Measurements from ENCODE around the gene CDYL.

CDYL gene

DNA sequence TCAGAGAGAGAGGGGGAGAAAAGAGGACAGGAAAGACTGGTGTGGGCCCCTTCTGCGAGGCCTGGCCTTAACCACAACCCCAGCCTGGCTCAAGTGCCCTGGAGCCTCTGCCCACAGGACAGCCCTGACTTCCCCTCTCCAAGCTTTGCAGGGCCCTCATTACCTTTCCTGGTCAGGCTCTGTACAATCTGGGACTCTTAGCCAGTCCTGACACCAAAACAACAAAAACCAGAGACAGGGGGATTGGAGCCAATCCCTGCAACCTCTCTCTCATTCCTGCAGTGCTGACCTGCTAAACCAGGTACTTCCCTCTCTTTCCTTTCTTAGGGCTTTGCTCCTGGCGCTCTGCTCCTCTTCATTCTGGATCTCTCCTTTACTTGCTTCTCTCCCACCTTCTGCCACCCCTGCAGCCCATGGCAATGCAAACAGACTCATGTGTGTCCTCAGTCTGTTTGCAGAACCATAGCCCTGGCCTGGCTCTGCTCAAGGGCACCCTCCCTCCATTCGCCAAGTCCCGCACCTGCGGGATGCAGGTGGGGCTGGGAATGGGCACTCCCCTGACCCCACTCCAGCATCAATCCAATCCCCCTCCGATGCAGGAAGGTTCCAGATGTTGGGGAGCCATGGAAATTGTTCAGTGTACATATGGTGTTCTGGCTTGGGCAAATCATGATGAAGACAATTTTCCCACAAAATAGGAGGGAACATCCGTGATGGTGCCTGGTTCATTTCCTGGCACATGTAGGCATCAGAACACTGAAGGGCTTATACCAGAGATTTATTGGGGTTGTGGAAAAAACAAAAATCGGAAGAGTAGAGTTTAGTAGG lies 189.6 kb downstream of the CDYL start:
- H3K27me3 ChIP-seq (ENCODE audit: control insufficient read depth, insufficient read depth, low read length) = no peaks in the 10 kb centered on the region
- no peak overlapping the region for H2AFZ ChIP-seq
- no peaks in the 10 kb centered on the region for H3K4me1 ChIP-seq
- H3K27ac ChIP-seq = no peak overlapping the region
- no peaks in the 10 kb centered on the region for H3K36me3 ChIP-seq (ENCODE audit: control insufficient read depth, insufficient read depth, low read length)
- TF ChIP-seq, protein P1, sequence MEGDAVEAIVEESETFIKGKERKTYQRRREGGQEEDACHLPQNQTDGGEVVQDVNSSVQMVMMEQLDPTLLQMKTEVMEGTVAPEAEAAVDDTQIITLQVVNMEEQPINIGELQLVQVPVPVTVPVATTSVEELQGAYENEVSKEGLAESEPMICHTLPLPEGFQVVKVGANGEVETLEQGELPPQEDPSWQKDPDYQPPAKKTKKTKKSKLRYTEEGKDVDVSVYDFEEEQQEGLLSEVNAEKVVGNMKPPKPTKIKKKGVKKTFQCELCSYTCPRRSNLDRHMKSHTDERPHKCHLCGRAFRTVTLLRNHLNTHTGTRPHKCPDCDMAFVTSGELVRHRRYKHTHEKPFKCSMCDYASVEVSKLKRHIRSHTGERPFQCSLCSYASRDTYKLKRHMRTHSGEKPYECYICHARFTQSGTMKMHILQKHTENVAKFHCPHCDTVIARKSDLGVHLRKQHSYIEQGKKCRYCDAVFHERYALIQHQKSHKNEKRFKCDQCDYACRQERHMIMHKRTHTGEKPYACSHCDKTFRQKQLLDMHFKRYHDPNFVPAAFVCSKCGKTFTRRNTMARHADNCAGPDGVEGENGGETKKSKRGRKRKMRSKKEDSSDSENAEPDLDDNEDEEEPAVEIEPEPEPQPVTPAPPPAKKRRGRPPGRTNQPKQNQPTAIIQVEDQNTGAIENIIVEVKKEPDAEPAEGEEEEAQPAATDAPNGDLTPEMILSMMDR (IDR thresholded peaks at IDR 0.05) = no peak
- H3K4me2 ChIP-seq (ENCODE audit: low read length) = no peak overlapping the region
- no peaks in the 10 kb centered on the region for H3K9me3 ChIP-seq (ENCODE audit: control insufficient read depth, low read length)
- H3K9ac ChIP-seq = no peak overlapping the region
- no peak overlapping the region for H3K4me3 ChIP-seq (ENCODE audit: low read depth, low read length)
- H3K79me2 ChIP-seq = no peaks in the 10 kb centered on the region

DNA sequence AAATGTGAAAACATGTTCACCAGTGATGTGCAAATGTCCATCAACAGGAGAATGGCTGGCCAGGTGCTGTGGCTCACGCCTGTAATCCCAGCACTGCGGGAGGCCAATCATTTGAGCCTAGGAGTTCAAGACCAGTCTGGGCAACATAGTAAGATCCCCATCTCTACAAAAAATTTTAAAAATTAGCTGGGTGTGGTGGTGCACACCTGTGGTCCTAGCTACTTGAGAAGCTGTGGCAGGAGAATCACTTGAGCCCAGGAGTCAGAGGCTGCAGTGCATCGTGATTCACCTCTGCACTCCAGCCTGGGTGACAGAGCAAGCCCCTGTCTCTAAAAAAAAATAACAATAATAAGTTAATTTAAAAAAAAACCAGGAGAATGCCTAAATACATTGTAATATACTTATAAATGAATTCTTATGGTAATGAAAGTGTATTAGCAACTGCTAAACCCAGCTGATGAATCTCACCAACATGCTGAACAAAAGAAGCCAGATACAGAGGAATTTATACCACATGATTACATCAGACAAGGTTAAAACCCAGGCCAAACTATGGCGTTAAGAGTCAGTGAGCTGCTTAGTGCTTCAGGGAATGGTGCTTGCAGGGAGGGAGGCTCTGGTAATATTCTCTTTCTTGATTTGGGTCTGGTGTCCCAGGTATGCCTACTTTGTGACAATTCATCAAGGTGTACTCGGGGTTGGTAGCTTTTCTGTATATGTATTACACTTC lies 191.3 kb downstream of the CDYL start:
- H3K4me3 ChIP-seq (ENCODE audit: low read depth, low read length) = no peak overlapping the region
- H3K27ac ChIP-seq = no peak overlapping the region

DNA sequence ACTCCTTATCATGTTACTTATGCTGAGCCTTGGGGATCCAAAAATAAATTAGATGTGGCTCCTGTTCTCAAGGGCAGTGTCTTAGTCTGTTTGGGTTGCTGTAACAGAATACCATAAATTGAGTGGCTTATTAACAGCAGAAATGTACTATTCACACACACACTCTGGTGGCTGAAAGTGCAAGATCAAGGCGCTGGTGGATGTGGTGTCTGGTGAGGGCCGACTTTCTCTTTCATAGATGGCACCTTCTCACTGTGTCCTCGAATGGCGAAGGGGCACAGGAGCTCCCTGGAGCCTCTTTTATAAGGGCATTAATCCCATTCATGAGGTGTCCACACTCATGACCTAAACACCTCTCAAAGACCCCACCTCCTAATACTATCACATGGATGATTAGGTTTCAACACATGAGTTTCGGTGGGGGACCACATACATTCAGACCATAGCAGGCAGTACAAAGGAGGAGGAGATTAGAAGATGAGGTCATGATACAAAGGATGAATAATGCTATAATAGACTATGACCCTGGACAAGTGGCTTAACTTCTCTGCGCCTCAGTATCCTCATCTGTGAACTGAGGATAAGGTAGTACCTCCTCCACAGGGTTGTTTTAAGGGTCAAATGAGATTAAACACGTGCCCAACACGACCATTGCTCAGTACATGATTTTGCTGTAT lies 193.5 kb downstream of the CDYL start:
- TF ChIP-seq, protein P1 (IDR thresholded peaks at IDR 0.05) = no peak
- Histone ChIP-seq H3K9ac (no peak overlapping the region), H3K27me3 (ENCODE audit: control insufficient read depth, insufficient read depth, low read length) (no peaks in the 10 kb centered on the region), H3K36me3 (ENCODE audit: control insufficient read depth, insufficient read depth, low read length) (no peaks in the 10 kb centered on the region), H3K79me2 (no peaks in the 10 kb centered on the region), H3K9me3 (ENCODE audit: control insufficient read depth, low read length) (no peaks in the 10 kb centered on the region), H2AFZ (no peak overlapping the region), H3K4me2 (ENCODE audit: low read length) (no peak overlapping the region), H3K4me1 (peaks cover 8% of the 10 kb centered on the region), H3K4me3 (ENCODE audit: low read depth, low read length) (no peak overlapping the region), H3K27ac (no peak overlapping the region)

More for the DNA sequence above, 191.3 kb downstream of the CDYL start:
- Histone ChIP-seq H3K79me2 (no peaks in the 10 kb centered on the region), H3K4me1 (no peaks in the 10 kb centered on the region), H3K4me2 (ENCODE audit: low read length) (no peak overlapping the region), H3K9ac (no peak overlapping the region), H3K36me3 (ENCODE audit: control insufficient read depth, insufficient read depth, low read length) (no peaks in the 10 kb centered on the region), H3K27me3 (ENCODE audit: control insufficient read depth, insufficient read depth, low read length) (no peaks in the 10 kb centered on the region), H3K9me3 (ENCODE audit: control insufficient read depth, low read length) (no peaks in the 10 kb centered on the region), H2AFZ (no peak overlapping the region)
- TF ChIP-seq, protein P1 (IDR thresholded peaks at IDR 0.05) = no peak

DNA sequence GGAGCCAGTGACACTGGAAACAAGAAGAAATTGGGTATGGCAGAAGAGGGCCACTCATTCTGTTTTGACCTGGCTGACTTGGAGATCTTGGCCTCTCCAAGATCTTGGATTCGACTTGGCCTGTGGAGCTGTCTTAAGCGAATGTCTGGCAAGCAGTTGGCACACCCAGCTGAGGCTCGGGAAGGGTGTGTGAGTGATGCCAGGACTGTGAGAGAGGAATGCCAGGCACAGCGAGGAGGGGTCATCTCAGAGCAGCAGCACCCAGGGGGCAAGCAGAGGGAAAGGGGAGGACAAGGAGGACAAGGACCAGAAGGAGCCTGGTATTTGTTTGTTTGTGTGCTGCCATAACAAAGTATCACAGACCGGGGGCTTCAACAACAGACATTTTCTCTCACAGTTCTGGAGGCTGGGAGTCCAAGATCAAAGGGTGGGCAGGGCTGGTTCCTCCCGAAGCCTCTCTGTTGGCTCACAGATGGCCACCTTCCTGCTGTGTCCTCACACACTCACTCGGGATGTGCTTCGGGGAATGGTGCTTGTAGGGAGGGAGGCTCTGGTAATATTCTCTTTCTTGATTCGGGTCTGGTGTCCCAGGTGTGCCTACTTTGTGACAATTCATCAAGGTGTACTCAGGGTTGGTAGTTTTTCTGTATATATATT lies 194.7 kb downstream of the CDYL start:
- TF ChIP-seq, protein P1 (IDR thresholded peaks at IDR 0.05) = no peak
- Histone ChIP-seq H3K36me3 (ENCODE audit: control insufficient read depth, insufficient read depth, low read length) (no peaks in the 10 kb centered on the region), H3K27ac (no peak overlapping the region), H2AFZ (no peak overlapping the region), H3K27me3 (ENCODE audit: control insufficient read depth, insufficient read depth, low read length) (no peaks in the 10 kb centered on the region), H3K4me2 (ENCODE audit: low read length) (no peak overlapping the region), H3K4me3 (ENCODE audit: low read depth, low read length) (no peak overlapping the region), H3K9me3 (ENCODE audit: control insufficient read depth, low read length) (no peaks in the 10 kb centered on the region), H3K79me2 (no peaks in the 10 kb centered on the region), H3K9ac (no peak overlapping the region), H3K4me1 (peaks cover 8% of the 10 kb centered on the region)
